Skeletal muscle satellite cell (primary cell): ENCODE results near the gene PPOX. TPM values are rescaled to one million over a fixed set of nuclear protein-coding genes. Genes with fewer than 3 reads are reported as not detected.

ENCODE experiments used
- H3K27me3 ChIP-seq: 2 replicates; pipeline ENCODE4 v1.7.0; 2013; ENCODE audit warnings: low read length; ENCODE audit not compliant: control insufficient read depth, insufficient read depth
- H3K36me3 ChIP-seq: 2 replicates; pipeline ENCODE4 v1.7.0; 2013; ENCODE audit warnings: mild to moderate bottlenecking, control low read depth, low read length; ENCODE audit not compliant: insufficient read depth
- H3K4me1 ChIP-seq: 2 replicates; pipeline ENCODE4 v1.7.0; 2013; ENCODE audit warnings: low read length; ENCODE audit not compliant: control insufficient read depth, insufficient read depth
- H3K4me2 ChIP-seq: 2 replicates; pipeline ENCODE4 v1.7.0; 2013; ENCODE audit warnings: mild to moderate bottlenecking, low read length
- H3K4me3 ChIP-seq: 2 replicates; pipeline ENCODE4 v1.7.0; 2013; ENCODE audit warnings: low read length
- H3K9ac ChIP-seq: 2 replicates; pipeline ENCODE4 v1.7.0; 2013; ENCODE audit warnings: mild to moderate bottlenecking, low read depth, low read length, moderate library complexity
- H3K9me3 ChIP-seq: replicated peaks from 2 replicates; pipeline ENCODE4 v1.7.0; 2013; ENCODE audit warnings: mild to moderate bottlenecking, control low read depth, low read length
- small RNA-seq: library from RNA; depleted of rRNA; stranded (forward); fragments of <200 nt; gene quantifications from one replicate; pipeline ENCODE3, GENCODE V24; 2012

The PPOX gene

DNA sequence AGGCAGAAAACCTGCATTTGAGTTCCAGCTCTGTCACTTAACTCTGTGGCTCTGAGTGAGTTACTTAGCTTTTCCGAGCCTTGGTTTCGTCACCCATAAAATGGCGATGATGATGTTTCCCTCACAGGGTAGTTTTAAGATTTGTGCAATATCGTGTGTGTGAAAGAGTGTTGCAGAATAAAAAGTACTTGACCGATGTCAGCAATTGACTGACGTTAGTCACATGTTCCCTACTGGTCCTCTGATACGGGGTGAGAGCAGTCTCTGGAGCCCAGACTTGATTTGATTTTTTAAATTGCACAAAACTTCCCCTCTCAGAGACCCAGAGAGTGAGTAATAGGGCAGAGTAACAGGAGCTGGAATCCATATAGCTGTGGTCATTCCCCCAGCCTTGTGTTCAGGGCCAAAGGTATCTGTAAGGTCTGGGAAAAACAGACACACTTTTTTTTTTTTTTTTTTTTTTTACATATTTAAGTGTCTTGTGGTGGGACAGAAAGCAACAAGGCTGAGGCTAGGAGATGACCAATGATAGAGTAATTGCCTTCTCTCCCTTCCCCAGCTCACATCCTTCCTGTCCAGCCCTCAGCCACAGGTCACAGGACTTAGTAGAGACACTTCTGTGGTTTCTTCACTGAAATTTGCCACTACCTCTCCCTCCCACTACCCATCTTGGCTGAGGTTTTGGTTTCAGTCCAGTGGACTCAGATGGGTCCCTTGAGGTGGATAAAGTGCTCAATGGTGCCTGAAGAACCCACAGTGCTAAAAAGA, 50.9 kb downstream of the PPOX start:
- H3K27me3 ChIP-seq, result no peaks in the 10 kb centered on the region
- H3K36me3 ChIP-seq, result peaks cover 29% of the 10 kb centered on the region
- peak overlapping the region; percentile 39 for H3K4me3 ChIP-seq
- H3K4me1 ChIP-seq, result peaks cover 22% of the 10 kb centered on the region
- H3K4me2 ChIP-seq, result peak overlapping the region; percentile 72
- H3K9ac ChIP-seq, result peak overlapping the region; percentile 74
- no peaks in the 10 kb centered on the region for H3K9me3 ChIP-seq

DNA sequence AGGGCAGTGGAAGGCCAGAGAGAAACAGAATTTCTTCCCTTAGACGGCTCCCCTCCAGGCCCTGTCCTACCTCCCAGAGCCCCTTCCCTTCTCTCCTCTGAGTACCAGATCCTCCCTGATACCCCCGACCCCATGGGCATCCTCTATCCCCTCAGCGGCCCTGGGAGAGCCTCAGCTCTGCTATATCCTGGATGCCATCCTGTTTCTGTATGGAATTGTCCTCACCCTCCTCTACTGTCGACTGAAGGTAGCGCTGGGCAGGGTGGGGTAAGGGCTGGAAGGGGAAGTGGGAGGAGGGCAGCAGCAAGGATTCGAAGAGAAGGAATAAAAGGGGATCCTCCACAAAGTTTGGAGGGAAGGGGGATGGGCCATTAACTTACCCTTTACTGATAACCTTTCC, 51.6 kb downstream of the PPOX start:
- Histone ChIP-seq H3K9me3 (no peaks in the 10 kb centered on the region), H3K27me3 (no peaks in the 10 kb centered on the region), H3K4me2 (peak overlapping the region; percentile 72), H3K4me3 (no peak overlapping the region), H3K9ac (peak overlapping the region; percentile 74), H3K4me1 (peaks cover 22% of the 10 kb centered on the region), H3K36me3 (peaks cover 22% of the 10 kb centered on the region)

DNA sequence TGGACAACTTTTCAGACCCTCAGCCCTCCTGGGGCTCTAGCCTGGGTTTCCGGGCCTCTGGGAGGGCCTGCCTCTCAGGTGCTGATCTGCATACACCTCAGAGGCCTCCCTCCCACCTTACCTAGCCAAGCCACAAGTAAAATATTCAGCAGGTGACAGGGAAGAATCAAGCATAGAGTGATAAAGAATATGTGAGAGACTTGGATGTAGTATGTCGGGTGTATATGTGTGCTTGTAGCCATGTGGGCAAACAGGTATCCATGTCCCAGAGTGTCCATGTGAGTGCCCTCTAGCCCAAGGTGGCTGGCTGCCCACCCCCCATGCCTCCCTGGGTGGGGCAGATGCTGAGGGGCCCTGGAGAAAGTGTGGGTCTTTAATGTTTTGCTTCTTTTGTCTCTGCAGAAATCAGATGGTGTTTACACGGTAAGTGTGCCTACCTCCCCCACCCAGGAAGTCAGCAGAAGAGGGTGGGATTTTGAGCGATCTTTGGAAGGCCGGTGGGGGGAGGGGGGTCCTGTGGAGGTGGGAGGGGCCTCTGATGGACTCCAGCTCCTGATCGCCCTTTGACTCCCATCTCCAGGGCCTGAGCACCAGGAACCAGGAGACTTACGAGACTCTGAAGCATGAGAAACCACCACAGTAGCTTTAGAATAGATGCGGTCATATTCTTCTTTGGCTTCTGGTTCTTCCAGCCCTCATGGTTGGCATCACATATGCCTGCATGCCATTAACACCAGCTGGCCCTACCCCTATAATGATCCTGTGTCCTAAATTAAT, 52.3 kb downstream of the PPOX start:
- H3K27me3 ChIP-seq, result no peaks in the 10 kb centered on the region
- H3K36me3 ChIP-seq, result peaks cover 15% of the 10 kb centered on the region
- H3K4me2 ChIP-seq, result no peak overlapping the region
- no peak overlapping the region for H3K4me3 ChIP-seq
- H3K9me3 ChIP-seq, result no peaks in the 10 kb centered on the region
- no peak overlapping the region for H3K9ac ChIP-seq
- peaks cover 22% of the 10 kb centered on the region for H3K4me1 ChIP-seq

DNA sequence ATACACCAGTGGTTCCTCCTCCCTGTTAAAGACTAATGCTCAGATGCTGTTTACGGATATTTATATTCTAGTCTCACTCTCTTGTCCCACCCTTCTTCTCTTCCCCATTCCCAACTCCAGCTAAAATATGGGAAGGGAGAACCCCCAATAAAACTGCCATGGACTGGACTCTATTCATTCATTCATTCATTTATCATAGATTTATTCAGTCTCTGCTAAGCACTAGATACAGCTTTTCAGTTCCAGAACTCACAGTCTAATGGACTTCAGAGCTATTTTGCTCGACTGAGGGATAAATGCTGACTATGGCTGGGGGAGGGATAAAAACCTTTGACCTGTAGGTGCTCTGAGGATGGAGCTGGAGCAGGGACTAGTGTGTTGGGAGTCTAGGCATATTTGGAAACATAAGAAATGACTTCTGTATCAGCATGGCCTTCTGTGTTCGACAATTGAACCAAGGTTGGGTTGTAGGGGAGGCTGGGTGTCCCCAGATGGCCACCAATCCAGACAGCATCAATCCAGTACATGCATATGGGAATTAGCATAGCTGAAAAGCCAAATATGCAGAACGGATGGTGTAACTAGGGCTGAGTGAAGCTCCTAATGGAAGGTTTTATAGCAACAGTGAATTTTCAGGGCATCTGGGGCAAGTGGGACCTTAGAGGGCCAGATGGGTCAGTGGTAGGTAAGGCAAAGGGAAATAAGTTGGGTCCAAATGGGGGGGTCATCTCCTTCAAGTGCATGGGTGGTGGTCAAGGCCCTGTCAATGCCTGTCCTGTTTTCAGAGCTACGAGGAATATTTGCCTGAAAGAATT, 53.1 kb downstream of the PPOX start:
- H3K9me3 ChIP-seq, result no peaks in the 10 kb centered on the region
- H3K4me3 ChIP-seq, result no peak overlapping the region
- H3K27me3 ChIP-seq, result no peaks in the 10 kb centered on the region
- H3K4me2 ChIP-seq, result no peak overlapping the region
- peaks cover 7% of the 10 kb centered on the region for H3K36me3 ChIP-seq
- H3K9ac ChIP-seq, result no peak overlapping the region
- peaks cover 22% of the 10 kb centered on the region for H3K4me1 ChIP-seq

DNA sequence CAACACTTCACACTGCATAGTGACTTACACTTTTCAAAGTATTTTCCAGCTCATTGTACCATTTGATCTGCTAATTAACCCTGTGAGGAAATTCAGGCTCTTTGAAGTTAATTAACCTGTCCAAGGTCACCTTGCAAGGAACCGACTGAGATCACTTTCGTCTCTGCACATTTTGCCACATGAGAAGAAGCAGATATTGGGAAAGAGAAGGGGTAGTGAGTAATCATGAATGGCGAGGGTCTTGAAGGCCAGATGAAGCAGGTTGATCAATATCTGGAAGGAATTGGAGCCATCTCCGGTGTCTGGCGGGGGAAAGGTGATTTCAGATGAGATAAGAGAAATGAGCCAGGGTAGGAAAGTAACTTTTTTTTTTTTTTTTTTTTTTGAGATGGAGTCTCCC, 53.8 kb downstream of the PPOX start:
- H3K4me2 ChIP-seq, result no peak overlapping the region
- peaks cover 23% of the 10 kb centered on the region for H3K4me1 ChIP-seq

More for the DNA sequence above, 53.8 kb downstream of the PPOX start:
- no peaks in the 10 kb centered on the region for H3K9me3 ChIP-seq
- H3K9ac ChIP-seq, result no peak overlapping the region
- no peak overlapping the region for H3K4me3 ChIP-seq
- H3K36me3 ChIP-seq, result peaks cover 4% of the 10 kb centered on the region
- no peaks in the 10 kb centered on the region for H3K27me3 ChIP-seq

Small RNA genes lying within 50 kb of the gene (small RNA-seq; reads per million reads assigned to genes)
- not detected for gene RF01225
